ENCODE measurements around the gene MAGI1.

MAGI1 gene

GRCh38 chr3:66038726-66039589, at the start of gene MAGI1:
Gene MAGI1, minus strand, starts transcription at chr3:66038918. Its CDS starts 610 bp downstream, at chr3:66038308.
- peaks cover 17% of the 10 kb centered on the region for H3K4me1 ChIP-seq (ENCODE audit: control insufficient read depth, low read depth, low read length)
- H3K9me3 ChIP-seq (ENCODE audit: control insufficient read depth, low read depth, low read length), result no peaks in the 10 kb centered on the region
- no peaks in the 10 kb centered on the region for H3K27me3 ChIP-seq (ENCODE audit: control insufficient read depth, insufficient read depth, low read length)
- H3K9ac ChIP-seq (ENCODE audit: low read length), result peak within 1 kb of the TSS; percentile 73
- peak within 1 kb of the TSS; percentile 85 for H3K4me3 ChIP-seq (ENCODE audit: low read length)
- H3K36me3 ChIP-seq (ENCODE audit: control insufficient read depth, low read depth, low read length), result no peaks in the 10 kb centered on the region
- no peak within 1 kb of the TSS for H3K27ac ChIP-seq (ENCODE audit: low read length)

GRCh38 chr3:66083784-66084213, 45.1 kb upstream of the MAGI1 start:
- no peak overlapping the region for H3K27ac ChIP-seq (ENCODE audit: low read length)
- no peaks in the 10 kb centered on the region for H3K36me3 ChIP-seq (ENCODE audit: control insufficient read depth, low read depth, low read length)
- no peak overlapping the region for H3K9ac ChIP-seq (ENCODE audit: low read length)
- no peaks in the 10 kb centered on the region for H3K4me1 ChIP-seq (ENCODE audit: control insufficient read depth, low read depth, low read length)
- H3K4me3 ChIP-seq (ENCODE audit: low read length), result no peak overlapping the region
- no peaks in the 10 kb centered on the region for H3K27me3 ChIP-seq (ENCODE audit: control insufficient read depth, insufficient read depth, low read length)
- H3K9me3 ChIP-seq (ENCODE audit: control insufficient read depth, low read depth, low read length), result no peaks in the 10 kb centered on the region

- Histone ChIP-seq H3K9me3 (ENCODE audit: control insufficient read depth, low read depth, low read length) (no peaks in the 10 kb centered on the region), H3K36me3 (ENCODE audit: control insufficient read depth, low read depth, low read length) (no peaks in the 10 kb centered on the region), H3K4me3 (ENCODE audit: low read length) (no peak overlapping the region), H3K4me1 (ENCODE audit: control insufficient read depth, low read depth, low read length) (no peaks in the 10 kb centered on the region), H3K9ac (ENCODE audit: low read length) (no peak overlapping the region), H3K27me3 (ENCODE audit: control insufficient read depth, insufficient read depth, low read length) (no peaks in the 10 kb centered on the region), H3K27ac (ENCODE audit: low read length) (no peak overlapping the region)
These were observed 44.5 kb upstream of the MAGI1 start for GRCh38 chr3:66083096-66083678.

GRCh38 chr3:66082679-66083078, 44.0 kb upstream of the MAGI1 start:
- H3K4me3 ChIP-seq (ENCODE audit: low read length), result no peak overlapping the region
- H3K36me3 ChIP-seq (ENCODE audit: control insufficient read depth, low read depth, low read length), result no peaks in the 10 kb centered on the region
- H3K9me3 ChIP-seq (ENCODE audit: control insufficient read depth, low read depth, low read length), result no peaks in the 10 kb centered on the region
- no peaks in the 10 kb centered on the region for H3K4me1 ChIP-seq (ENCODE audit: control insufficient read depth, low read depth, low read length)
- H3K9ac ChIP-seq (ENCODE audit: low read length), result no peak overlapping the region
- no peaks in the 10 kb centered on the region for H3K27me3 ChIP-seq (ENCODE audit: control insufficient read depth, insufficient read depth, low read length)
- H3K27ac ChIP-seq (ENCODE audit: low read length), result no peak overlapping the region

GRCh38 chr3:66080167-66080566, 41.4 kb upstream of the MAGI1 start:
- no peak overlapping the region for H3K9ac ChIP-seq (ENCODE audit: low read length)
- H3K4me1 ChIP-seq (ENCODE audit: control insufficient read depth, low read depth, low read length), result no peaks in the 10 kb centered on the region
- no peaks in the 10 kb centered on the region for H3K27me3 ChIP-seq (ENCODE audit: control insufficient read depth, insufficient read depth, low read length)

GRCh38 chr3:66077973-66078372, 39.3 kb upstream of the MAGI1 start:
- no peak overlapping the region for H3K27ac ChIP-seq (ENCODE audit: low read length)
- no peaks in the 10 kb centered on the region for H3K9me3 ChIP-seq (ENCODE audit: control insufficient read depth, low read depth, low read length)
- H3K27me3 ChIP-seq (ENCODE audit: control insufficient read depth, insufficient read depth, low read length), result no peaks in the 10 kb centered on the region
- no peak overlapping the region for H3K9ac ChIP-seq (ENCODE audit: low read length)
- no peaks in the 10 kb centered on the region for H3K36me3 ChIP-seq (ENCODE audit: control insufficient read depth, low read depth, low read length)
- no peak overlapping the region for H3K4me3 ChIP-seq (ENCODE audit: low read length)
- no peaks in the 10 kb centered on the region for H3K4me1 ChIP-seq (ENCODE audit: control insufficient read depth, low read depth, low read length)

More at GRCh38 chr3:66080167-66080566, 41.4 kb upstream of the MAGI1 start:
- Histone ChIP-seq H3K9me3 (ENCODE audit: control insufficient read depth, low read depth, low read length) (no peaks in the 10 kb centered on the region), H3K4me3 (ENCODE audit: low read length) (no peak overlapping the region), H3K36me3 (ENCODE audit: control insufficient read depth, low read depth, low read length) (no peaks in the 10 kb centered on the region), H3K27ac (ENCODE audit: low read length) (no peak overlapping the region)

GRCh38 chr3:66076861-66077470, 38.2 kb upstream of the MAGI1 start:
- no peaks in the 10 kb centered on the region for H3K36me3 ChIP-seq (ENCODE audit: control insufficient read depth, low read depth, low read length)
- H3K9me3 ChIP-seq (ENCODE audit: control insufficient read depth, low read depth, low read length), result no peaks in the 10 kb centered on the region
- no peak overlapping the region for H3K27ac ChIP-seq (ENCODE audit: low read length)
- H3K4me3 ChIP-seq (ENCODE audit: low read length), result no peak overlapping the region
- no peaks in the 10 kb centered on the region for H3K4me1 ChIP-seq (ENCODE audit: control insufficient read depth, low read depth, low read length)
- no peaks in the 10 kb centered on the region for H3K27me3 ChIP-seq (ENCODE audit: control insufficient read depth, insufficient read depth, low read length)
- no peak overlapping the region for H3K9ac ChIP-seq (ENCODE audit: low read length)

GRCh38 chr3:66075281-66075680, 36.6 kb upstream of the MAGI1 start:
- no peak overlapping the region for H3K27ac ChIP-seq (ENCODE audit: low read length)
- no peaks in the 10 kb centered on the region for H3K27me3 ChIP-seq (ENCODE audit: control insufficient read depth, insufficient read depth, low read length)
- H3K36me3 ChIP-seq (ENCODE audit: control insufficient read depth, low read depth, low read length), result no peaks in the 10 kb centered on the region
- H3K9me3 ChIP-seq (ENCODE audit: control insufficient read depth, low read depth, low read length), result no peaks in the 10 kb centered on the region
- no peak overlapping the region for H3K4me3 ChIP-seq (ENCODE audit: low read length)
- no peak overlapping the region for H3K9ac ChIP-seq (ENCODE audit: low read length)
- no peaks in the 10 kb centered on the region for H3K4me1 ChIP-seq (ENCODE audit: control insufficient read depth, low read depth, low read length)

- Histone ChIP-seq H3K27me3 (ENCODE audit: control insufficient read depth, insufficient read depth, low read length) (no peaks in the 10 kb centered on the region), H3K9ac (ENCODE audit: low read length) (no peak overlapping the region), H3K4me3 (ENCODE audit: low read length) (no peak overlapping the region), H3K27ac (ENCODE audit: low read length) (no peak overlapping the region), H3K4me1 (ENCODE audit: control insufficient read depth, low read depth, low read length) (no peaks in the 10 kb centered on the region), H3K36me3 (ENCODE audit: control insufficient read depth, low read depth, low read length) (no peaks in the 10 kb centered on the region), H3K9me3 (ENCODE audit: control insufficient read depth, low read depth, low read length) (no peaks in the 10 kb centered on the region)
These were observed 34.9 kb upstream of the MAGI1 start for GRCh38 chr3:66073464-66074141.

- H3K27me3 ChIP-seq (ENCODE audit: control insufficient read depth, insufficient read depth, low read length), result no peaks in the 10 kb centered on the region
- no peak overlapping the region for H3K9ac ChIP-seq (ENCODE audit: low read length)
- peaks cover 10% of the 10 kb centered on the region for H3K4me1 ChIP-seq (ENCODE audit: control insufficient read depth, low read depth, low read length)
- no peak overlapping the region for H3K27ac ChIP-seq (ENCODE audit: low read length)
- no peak overlapping the region for H3K4me3 ChIP-seq (ENCODE audit: low read length)
- no peaks in the 10 kb centered on the region for H3K36me3 ChIP-seq (ENCODE audit: control insufficient read depth, low read depth, low read length)
- no peaks in the 10 kb centered on the region for H3K9me3 ChIP-seq (ENCODE audit: control insufficient read depth, low read depth, low read length)
These were observed 29.5 kb upstream of the MAGI1 start for GRCh38 chr3:66068255-66068654.

- Histone ChIP-seq H3K27me3 (ENCODE audit: control insufficient read depth, insufficient read depth, low read length) (no peaks in the 10 kb centered on the region), H3K4me1 (ENCODE audit: control insufficient read depth, low read depth, low read length) (peaks cover 10% of the 10 kb centered on the region), H3K36me3 (ENCODE audit: control insufficient read depth, low read depth, low read length) (no peaks in the 10 kb centered on the region), H3K9ac (ENCODE audit: low read length) (no peak overlapping the region), H3K9me3 (ENCODE audit: control insufficient read depth, low read depth, low read length) (no peaks in the 10 kb centered on the region), H3K27ac (ENCODE audit: low read length) (no peak overlapping the region), H3K4me3 (ENCODE audit: low read length) (no peak overlapping the region)
These were observed 28.4 kb upstream of the MAGI1 start for GRCh38 chr3:66066963-66067617.
